GM03348 (cell line): ENCODE data around the gene USP51.
"Not testable (repeated sequence)": the region's sequence is repeated elsewhere in the genome, so short reads cannot be mapped to it uniquely, and the experiment has no call there.

Experiments
- DNase-seq: peaks from one replicate; pipeline ENCODE4 v3.0.0; 2012; ENCODE audit warnings: low spot score

Gene USP51

DNA sequence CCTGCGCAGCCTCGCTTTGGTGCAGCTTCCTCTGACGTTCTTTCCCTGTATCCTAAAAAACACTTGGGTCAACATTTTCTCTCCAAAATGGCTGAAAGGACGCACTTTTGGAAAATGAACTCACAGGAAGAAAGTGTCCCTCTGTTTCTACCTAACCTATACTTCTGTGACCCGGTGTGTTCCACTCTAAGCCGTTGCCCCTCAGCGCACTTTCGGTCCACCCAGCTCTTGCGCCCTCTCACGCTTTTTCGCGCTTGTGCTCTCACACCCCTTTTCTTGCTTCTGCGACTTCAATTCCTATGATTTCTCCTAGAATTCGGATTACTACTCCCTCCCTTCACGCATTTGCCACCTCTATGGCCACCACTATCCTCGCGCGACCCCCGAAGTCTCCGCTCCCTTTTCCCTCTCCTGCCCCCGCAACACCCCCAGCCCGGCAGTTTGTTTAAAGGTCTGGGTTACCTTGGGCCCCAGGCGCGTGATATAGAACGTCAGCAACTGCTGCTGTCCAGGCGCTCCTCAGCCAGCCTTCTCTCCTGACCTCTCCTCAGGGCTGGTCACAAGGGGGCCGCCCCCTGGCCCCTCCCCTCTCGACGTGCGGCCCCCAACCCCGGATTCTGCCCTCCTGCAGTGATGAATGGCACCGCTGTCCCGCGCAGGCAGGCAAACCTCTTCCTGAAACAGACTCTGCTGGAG is at the start of gene USP51:
Gene USP51, minus strand, starts transcription at position 535 of the 696 bp plus-strand sequence. CDS start 909 bp downstream, outside the sequence.
- DNase-seq = peak; percentile 76

DNA sequence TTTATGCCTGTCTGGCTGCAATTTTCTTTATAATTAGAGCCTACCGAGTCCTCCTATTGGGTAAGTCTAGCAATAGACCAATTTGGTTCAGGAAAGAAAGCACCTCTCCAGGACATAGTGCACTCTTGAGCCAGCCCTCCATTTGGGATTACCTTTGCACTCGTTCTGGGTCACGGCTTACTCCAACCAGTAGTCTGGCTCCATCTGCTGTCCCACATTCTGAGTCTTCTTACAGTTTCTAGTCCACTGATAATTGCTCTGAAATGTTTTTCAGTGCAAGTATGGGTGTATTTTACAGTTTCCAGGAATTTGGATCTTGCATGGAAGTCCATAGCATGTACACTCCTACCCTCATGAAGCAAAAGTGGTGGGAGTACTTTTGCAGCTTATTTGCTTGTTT is 34.8 kb upstream of the USP51 start:
- no peak for DNase-seq

DNA sequence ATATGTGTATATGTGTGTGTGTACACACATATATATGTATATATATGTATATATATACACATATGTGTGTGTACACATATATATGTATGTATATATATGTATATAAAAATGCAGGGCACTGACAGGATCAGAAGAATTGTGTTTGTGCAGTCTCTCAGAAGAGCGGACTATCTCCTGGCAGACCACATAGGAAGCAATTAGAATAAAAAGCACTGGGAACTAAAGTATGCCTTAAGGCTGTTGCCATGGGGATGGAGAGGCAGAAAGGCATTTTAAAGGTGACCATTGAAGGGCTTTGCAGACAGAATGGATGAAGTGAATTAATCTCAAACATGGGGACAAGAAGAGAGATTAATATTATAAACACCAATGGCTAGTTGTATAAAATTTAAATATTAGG is 33.7 kb upstream of the USP51 start:
- no peak for DNase-seq

DNA sequence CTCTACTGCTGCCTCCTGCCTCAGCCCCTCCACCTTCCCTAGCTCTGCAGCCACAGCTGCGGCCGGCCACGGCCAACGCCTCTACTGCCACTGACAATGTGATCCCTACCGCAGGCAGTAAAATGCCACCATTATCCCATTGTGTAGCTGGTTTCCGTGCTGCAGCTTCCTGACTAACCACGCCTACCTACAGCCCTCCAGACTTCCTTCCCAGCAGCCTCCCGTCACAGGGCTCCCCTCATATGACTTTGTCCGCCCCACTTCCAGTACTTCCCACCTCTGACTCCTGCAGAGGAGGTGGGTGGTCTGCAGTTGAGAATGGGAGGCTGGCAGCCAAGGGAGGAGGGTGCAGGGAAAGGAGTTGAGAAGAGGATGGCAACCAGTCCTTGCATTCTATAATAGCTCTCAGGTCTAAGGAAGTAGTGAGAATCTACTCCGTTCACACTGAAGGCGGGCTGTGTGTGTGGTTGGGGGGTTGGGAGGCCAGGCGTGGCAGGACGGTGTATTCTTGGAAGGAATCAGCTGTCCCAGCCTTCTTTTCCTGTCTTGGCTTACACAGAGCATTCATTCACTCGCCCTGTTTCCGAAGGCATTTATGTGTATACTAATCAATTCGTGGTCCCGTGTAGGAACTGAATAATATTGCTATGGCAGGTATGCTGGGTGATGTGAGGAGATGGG is 33.1 kb upstream of the USP51 start:
- DNase-seq = no peak

DNA sequence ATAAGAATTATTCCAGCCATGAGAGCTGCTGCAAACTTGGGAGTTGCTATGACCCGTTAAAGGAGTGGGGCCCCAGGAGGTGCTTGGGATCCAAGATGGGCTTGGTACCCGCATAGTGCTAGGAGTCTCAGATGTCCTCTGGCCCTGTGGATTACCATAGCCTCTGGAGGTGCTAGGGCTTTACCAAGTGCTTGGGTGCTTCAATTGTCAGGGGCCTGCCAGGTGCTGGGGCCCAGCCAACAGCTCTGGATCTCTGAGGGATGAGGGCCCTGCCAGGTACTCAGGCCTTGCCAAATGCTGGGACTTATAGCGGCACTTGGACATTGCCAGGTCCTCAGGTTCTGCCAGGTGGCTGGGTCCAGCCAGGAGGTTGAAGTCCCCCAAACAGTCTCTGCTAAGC is 32.0 kb upstream of the USP51 start:
- DNase-seq = no peak

DNA sequence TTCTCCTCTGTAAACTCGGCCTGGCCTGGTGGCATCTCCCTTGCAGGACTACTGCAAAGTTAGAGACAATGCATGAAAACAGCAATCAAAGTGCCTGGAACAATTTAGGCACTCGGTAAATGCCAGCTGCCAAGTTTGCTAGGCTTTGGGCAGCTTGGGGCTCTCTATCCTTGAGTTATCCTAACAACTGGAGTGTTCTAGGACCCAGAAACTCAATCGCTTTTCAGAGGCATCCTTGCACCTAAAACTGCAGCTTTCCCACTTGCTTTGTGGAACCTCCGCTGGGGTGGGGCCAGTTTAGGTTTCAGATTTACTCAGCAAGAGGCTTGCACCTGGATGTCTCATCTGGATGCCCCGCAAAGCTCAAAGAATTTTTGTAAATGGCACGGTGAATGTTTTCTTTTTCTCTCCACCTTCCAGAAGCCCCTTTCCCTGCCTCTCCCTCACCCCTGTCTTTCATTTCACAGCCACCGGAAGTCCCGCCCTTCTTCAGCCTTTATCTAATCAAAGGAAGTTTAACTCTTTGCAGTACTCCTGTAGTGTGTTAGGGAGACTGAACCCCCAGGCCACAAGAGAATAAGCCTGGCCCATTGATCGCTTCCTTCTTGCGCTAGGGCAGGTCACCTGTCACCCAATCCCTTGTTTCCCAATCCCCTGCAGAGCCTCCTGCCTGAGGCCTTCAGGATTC is 27.3 kb upstream of the USP51 start:
- DNase-seq = not testable (repeated sequence)

DNA sequence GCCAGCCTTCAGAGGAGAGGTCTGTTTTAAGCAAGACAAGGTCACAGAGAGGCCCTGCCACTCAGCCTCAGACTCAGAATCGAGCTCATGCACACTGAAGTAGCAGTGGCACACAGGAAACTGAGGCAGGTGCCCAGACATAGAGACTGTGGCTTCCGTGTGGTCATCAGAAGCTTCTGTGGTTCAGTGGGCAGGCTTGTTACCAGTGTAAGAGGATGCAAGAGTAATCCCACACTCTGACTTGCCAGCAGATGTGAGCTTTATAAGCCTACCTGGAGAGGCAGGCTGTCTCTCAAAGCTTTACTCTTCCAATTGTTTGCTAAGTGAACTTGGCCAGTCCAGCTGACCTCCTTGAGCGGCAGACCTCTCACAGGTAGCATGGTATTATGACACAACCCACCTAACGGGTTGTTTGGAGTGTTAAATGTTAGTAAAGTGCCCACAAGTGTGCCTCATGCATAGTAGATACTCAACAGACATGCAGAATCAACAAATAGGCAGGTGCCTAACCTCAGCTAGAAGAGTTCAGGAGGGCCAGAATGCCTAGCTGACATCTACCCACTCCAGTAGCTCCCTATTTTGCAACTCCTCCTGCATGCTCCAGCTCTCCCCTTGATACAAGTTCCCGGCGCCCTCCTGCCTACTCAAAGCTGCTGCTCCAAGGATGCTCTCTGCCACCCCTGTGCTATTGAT is 23.5 kb upstream of the USP51 start:
- not testable (repeated sequence) for DNase-seq

DNA sequence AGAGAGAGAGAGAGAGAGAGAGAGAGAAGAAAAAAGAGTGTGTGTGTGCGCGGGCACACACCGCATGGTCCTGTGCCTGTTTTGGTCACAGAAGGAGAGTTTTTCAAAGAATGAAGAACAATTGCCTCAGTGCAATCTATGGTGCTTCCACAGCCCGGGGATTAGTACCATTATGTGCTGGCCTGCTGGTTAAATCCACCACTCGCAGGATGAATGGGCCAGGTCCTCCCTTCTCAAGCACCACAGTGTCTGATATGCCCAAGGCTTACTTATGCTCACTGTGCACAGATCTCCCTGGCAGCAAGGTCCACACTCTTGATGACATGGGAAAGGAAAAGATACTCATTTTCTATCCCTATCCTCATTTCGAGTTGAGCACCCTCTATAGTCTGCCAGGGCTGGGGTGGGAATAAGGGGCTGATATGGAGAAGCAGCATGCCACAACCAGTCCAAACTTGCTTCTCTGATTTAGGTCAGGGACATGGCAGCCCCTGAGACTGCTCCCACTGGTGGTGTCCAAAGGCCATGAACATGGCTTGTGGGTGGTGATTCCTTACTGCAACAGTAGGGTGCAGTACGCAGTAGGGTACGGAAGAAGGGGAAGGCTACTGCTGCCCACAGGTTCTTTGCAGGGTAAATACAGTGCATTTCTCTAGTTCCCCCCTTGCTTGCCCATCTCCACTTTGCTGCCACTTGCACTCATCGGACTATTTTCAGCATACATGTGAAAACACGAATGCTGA is 18.9 kb upstream of the USP51 start:
- DNase-seq = not testable (repeated sequence)

DNA sequence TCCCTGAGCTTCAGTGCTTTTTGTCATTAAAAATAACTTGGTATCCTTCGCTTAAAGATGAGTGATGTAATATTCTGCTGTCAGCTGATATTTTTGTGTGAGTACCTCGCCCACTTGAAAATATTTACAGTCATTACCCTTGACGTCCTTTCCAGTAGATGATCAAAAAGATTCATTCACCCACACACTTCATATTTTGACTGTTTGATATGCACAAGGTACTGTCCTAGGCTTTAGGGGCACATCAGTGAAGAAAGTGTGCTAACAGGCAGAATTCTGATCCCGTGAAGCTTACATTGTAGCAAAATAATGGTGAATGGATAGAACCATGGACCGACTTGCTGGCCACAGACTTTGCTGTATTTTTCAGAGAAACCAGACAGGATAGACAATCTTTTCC is 18.1 kb upstream of the USP51 start:
- not testable (repeated sequence) for DNase-seq

DNA sequence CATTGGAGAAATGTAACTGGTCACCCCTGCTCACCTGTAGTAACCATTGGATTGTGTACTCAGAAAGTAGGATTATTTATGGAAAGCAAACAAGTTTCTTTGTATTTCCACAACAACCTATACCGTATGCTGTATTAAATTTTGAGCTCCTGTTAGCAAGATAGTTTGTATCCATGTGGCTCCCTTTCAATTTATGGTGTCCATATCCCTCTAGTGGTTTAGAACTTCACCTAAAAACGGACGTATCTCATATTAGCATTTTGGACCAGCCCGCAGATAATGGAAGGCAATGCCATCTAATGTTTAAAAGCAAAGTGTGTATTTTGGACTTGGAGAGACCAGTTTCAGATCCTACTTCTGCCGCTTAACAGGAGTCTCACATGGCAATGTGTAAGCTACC is 17.4 kb upstream of the USP51 start:
- DNase-seq = not testable (repeated sequence)

DNA sequence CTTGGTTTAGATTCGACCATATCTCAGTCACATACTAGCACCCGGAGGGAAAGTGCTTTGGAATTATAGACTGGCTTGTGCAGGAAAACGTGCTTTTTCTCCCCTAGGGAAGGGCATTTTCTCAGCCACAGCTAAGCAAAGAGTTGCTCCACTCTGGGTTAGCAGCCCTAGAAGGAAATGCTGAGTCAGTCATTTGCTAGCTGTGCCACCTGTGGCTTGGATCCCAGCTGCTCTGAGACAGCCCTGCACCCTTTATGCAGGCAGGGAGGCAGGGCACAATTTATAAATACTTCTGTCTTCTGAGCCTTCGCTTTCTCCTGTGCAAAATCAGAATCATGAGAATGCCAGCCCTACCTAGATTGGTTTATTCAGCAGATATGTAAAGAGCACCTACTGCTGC is 1.3 kb upstream of the USP51 start:
- no peak for DNase-seq

DNA sequence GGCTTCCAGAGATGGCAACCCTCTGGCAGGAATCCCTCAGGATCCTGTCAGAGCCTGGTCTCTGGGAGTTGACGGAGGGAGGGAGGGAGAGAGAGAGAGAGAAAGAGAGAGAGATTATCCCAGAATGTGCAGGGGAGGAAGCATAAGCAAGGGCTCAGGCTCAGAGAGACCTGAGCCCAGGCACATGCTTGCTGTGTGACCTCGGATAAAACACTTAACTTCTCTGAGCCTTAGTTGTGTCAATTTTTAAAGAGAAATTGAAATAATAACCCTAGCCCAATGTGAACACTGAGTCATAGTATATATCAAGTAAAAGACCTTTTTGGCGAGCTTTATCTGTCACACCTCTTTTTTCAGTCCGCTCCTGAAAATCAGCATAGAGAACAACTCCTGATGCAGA is 473 bp upstream of the USP51 start:
- DNase-seq = no peak

DNA sequence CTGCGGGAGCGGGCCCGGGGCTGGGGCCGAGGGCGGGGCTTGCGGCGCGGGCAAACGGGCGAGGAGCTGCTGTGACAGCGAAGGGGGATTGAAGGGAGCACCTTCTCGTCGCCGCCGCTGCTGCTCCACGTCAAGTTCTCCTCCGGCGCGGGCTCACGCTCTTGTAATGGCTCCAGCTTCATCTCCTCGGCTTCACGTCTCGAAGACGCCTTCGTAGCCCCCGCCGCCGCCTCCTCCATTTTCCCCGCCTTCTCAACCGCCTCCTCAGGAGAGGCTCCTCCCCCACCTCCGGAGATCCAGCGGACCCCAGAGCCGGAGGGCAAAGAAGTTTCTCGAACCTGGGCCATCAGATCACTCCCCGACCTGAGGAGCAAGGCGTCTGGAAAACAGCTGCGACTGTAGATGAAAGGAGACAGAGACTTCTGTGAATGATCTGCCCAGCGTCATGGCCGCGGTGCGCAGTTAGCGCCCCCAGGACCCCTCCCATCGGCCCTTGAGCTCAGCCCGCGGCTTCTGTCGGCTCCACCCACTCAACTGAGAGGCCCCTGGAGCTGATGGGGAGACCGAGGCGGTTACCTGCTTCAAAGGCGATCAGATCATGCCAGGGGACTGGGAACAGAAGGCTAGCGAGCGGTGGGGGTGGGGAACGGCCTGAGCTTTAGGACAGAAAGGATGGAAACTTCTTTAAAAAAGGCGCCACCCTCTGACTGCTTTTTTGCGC is 895 bp downstream of the USP51 start:
- peak; percentile 56 for DNase-seq

DNA sequence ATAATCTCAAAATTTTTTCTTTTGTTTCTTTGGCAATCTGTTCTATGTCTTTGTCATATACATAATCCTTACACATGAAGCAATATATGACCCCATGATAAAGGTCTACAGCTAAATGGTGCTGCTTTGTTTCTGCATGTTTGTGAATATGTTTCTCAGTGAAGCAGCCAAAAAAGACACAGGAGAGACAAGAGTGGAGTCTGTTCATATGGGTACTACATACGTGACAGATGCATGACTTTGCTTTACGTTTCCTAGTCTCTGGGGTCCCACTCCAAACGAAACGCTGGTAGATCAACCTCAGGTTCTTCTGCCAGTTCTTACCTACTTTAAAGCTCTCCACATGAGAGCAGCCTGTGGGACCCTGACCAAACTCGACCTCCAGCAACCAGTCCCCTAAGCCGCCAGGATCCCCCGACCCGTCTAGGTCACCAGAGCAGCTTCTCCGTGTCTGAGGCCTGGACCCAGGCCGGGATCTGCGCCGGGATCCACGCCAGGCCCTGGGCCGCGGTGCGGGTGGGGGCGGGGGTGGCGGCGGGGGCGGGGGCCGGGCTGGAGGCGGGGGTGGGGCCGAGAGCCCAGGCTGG is 1.5 kb downstream of the USP51 start:
- peak; percentile 60 for DNase-seq

DNA sequence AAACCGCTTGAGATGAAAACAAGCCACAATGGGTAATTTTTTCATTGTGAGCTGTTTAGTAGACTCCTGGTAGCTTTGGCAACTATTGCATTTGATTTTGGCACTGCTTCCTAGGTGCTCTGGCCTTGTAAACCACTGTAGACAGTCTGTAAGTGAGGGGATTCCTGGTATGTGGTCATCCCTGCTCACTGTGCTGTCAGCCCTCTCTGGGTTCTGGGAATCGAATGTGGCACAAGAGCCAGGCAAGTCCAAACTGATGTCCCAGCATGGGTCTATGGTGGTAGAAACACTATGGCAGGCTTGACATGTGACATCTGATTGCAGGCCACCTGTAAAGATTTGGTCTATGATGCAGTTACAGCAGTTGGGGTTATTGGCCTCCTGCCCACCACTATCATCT is 2.5 kb downstream of the USP51 start:
- DNase-seq = no peak

DNA sequence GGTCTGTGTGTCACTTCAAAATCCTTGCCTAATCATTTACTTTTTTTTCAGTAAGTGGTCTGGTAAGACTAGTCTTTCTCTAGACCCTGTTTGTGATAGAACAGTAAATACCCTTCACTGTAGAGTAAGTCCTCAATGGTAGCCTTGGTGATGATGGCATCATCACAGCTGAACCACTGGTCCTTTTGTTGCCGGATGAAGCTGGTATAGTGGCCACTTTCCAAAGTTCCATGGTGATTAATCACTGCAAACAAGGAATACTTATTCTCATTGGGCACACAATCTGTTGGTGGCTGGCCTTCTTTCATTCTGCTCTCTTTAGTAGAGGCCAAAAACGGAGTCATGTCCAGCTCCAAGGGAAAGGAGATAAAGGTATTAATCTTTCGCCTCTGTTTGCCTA is 2.9 kb downstream of the USP51 start:
- no peak for DNase-seq

DNA sequence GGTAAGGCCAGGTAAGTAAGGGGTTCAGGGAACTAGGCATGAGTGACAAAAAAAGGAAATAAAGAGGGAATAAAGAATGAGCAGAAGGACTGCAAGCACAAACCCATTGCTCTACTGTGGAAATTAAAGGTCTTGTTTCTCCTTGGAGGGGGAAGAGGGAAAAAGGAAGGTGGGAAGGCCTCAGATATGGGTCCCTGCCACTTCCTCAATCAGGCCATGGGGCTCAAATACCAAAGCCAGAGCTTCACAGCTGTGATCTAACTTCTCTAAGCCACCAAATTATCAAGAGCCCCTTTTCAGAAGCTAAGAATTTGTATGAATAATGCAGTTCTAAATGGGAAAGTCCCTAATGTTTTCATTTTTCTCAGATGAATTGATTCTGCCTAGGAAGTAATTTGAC is 4.7 kb downstream of the USP51 start:
- no peak for DNase-seq

DNA sequence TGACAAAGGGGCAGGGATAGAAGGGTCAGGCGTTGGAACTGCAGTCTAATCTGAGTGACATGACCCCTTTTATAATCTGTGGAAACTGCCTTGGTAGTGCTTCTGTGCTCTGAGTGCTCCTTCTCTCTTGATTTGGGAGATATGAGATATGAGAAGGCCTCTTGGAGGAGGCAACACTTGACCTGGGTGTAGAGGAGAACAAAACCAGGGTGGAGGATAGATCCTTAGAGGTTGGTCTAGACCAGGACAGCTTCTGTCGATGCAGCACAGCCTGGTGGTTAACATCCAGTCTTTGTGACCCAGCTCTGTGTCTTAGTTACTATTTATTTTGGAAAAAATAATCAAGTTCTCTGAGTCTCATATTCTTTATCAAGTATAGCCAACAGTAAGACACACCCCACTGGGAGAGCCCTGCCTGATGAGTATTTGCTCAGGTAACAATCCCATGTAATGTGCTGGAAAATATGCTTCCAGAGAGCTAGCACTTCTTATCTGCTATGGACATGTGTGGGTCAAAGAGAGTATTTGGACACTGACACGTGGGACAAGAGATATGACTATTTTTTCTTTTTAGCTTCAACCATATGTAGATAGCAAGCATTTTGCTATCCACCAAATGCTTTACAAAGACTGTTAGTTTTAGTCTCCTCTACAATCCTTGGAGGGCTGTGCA is 9.1 kb downstream of the USP51 start:
- no peak for DNase-seq

DNA sequence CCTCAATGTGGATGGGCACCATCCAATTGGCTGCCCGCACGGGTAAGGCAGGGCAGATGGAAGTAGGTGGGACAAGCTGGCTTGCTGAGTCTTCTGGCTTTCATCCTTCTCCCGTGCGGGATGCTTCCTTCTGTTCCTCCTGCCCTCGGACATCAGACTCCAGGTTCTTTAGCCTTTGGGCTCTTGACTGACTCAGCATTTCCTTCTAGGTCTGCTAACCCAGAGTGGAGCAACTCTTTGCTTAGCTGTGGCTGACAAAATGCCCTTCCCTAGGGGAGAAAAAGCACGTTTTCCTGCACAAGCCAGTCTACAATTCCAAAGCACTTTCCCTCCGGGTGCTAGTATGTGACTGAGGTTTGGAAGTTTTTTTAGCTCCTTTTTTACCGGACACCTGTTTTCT is 9.7 kb downstream of the USP51 start:
- DNase-seq = not testable (repeated sequence)

DNA sequence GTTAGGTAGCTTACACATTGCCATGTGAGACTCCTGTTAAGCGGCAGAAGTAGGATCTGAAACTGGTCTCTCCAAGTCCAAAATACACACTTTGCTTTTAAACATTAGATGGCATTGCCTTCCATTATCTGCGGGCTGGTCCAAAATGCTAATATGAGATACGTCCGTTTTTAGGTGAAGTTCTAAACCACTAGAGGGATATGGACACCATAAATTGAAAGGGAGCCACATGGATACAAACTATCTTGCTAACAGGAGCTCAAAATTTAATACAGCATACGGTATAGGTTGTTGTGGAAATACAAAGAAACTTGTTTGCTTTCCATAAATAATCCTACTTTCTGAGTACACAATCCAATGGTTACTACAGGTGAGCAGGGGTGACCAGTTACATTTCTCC is 23.9 kb downstream of the USP51 start:
- DNase-seq = not testable (repeated sequence)
